ENCODE data around the gene SRSF10. TPM values are rescaled to one million over a fixed set of nuclear protein-coding genes. Genes with fewer than 3 reads are reported as not detected.
"Not testable (repeated sequence)": the region's sequence is repeated elsewhere in the genome, so short reads cannot be mapped to it uniquely, and the experiment has no call there.

The SRSF10 gene
- total RNA-seq, 1 donor = 316 TPM

DNA sequence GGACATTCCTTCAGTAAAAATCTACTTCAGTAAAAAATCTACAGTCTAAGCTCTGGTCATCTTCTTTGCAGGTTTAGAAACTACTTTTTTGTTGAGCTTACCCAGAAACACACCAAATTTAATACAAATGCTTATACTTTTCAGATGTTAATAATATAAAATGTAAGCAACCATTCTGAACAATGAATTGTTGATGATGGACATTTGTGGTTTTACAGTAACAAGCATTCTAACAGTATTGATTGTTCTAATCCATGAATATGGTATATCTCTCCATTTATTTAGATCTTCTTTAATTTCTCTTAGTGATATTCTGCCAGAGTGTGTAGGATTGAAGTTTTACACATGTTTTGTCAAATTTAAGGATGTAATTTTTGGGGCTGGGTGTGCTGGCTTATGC lies 27.0 kb upstream of the SRSF10 start:
- H3K4me1 ChIP-seq (ENCODE audit: insufficient read depth, low read length) = no peaks in the 10 kb centered on the region
- no peaks in the 10 kb centered on the region for H3K27me3 ChIP-seq (ENCODE audit: insufficient read depth, low read length)
- no peaks in the 10 kb centered on the region for H3K9me3 ChIP-seq (ENCODE audit: low read depth, low read length)
- H3K4me3 ChIP-seq (ENCODE audit: low read length) = no peak overlapping the region

- H3K4me1 ChIP-seq (ENCODE audit: insufficient read depth, low read length) = no peaks in the 10 kb centered on the region
- H3K27me3 ChIP-seq (ENCODE audit: insufficient read depth, low read length) = no peaks in the 10 kb centered on the region
- no peaks in the 10 kb centered on the region for H3K9me3 ChIP-seq (ENCODE audit: low read depth, low read length)
- no peak overlapping the region for H3K4me3 ChIP-seq (ENCODE audit: low read length)
Observed at GRCh38 chr1:24005163-24005562, 25.0 kb upstream of the SRSF10 start.

DNA sequence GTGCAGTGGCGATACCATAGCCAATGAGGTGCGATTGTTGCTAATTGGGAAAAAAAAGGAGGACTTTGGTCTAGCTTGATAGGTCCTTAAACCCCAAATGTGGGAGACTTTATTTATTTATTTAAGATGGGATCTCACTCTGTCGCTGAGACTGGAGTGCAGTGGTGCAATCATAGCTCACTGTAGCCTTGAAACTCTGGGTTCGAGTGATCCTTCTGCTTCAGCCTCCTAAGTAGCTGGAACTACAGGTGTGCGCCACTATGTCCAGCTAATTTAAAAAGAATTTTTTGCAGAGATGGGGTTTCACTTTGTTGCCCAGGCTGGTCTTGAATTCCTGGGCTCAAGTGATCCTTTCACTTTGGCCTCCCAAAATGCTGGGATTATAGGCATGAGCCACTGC lies 24.0 kb upstream of the SRSF10 start:
- Histone ChIP-seq H3K27me3 (ENCODE audit: insufficient read depth, low read length) (no peaks in the 10 kb centered on the region), H3K4me1 (ENCODE audit: insufficient read depth, low read length) (no peaks in the 10 kb centered on the region), H3K4me3 (ENCODE audit: low read length) (no peak overlapping the region)

DNA sequence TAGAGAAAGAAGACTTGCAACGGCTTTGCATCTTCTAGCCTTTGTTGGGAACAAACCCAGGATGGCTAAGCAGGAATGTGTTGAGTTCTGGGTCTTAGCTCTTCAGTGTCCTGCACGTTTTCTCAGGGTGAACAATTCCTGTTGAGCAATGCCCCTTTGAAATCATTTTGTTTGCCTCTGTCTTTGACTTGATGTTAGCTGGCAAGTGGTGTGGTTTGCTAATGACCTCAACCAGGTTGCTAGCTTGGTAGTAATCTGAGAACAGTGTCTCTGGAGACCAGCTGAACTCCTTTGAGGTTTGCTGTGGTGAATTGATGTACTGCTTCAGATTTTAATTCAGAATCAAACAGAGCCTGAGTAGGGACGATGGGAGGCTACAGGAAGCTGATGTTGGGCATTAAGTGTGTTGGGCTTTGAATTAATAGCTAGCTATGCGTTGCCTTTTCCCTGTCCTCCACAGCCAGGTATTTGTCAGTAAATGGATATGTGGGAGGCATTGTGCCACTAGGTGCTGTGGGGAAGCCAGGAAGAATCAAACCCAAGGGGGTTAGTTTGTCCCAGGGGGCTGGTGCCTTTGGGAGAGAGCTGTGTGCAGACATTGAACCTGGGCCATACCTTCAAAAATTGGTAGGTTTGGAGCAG lies 23.3 kb upstream of the SRSF10 start:
- Histone ChIP-seq H3K4me1 (ENCODE audit: insufficient read depth, low read length) (no peaks in the 10 kb centered on the region), H3K27me3 (ENCODE audit: insufficient read depth, low read length) (no peaks in the 10 kb centered on the region), H3K9me3 (ENCODE audit: low read depth, low read length) (no peaks in the 10 kb centered on the region), H3K4me3 (ENCODE audit: low read length) (no peak overlapping the region)

More for the DNA sequence above, 24.0 kb upstream of the SRSF10 start:
- no peaks in the 10 kb centered on the region for H3K9me3 ChIP-seq (ENCODE audit: low read depth, low read length)

DNA sequence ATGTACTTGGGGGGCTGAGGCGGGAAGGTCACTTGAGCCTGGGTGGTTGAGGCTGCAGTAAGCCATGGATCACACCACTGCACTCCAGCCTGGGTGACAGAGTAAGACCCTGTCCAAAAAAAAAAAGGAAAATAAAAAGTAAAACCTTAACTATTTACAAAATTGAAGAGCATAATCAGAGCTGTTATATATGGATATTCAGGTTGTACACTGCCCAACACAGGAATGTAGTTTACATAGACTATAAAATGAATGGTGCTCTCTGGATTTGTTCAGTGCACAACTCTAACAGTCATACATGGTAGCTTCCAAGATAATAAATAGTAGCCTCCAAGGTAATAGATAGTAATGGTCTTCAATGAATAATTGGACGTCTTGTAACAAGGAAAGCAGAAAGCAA lies 22.6 kb upstream of the SRSF10 start:
- Histone ChIP-seq H3K4me3 (ENCODE audit: low read length) (no peak overlapping the region), H3K4me1 (ENCODE audit: insufficient read depth, low read length) (no peaks in the 10 kb centered on the region), H3K9me3 (ENCODE audit: low read depth, low read length) (no peaks in the 10 kb centered on the region), H3K27me3 (ENCODE audit: insufficient read depth, low read length) (no peaks in the 10 kb centered on the region)

- H3K27me3 ChIP-seq (ENCODE audit: insufficient read depth, low read length) = no peaks in the 10 kb centered on the region
- H3K4me3 ChIP-seq (ENCODE audit: low read length) = no peak overlapping the region
- no peaks in the 10 kb centered on the region for H3K4me1 ChIP-seq (ENCODE audit: insufficient read depth, low read length)
- no peaks in the 10 kb centered on the region for H3K9me3 ChIP-seq (ENCODE audit: low read depth, low read length)
Observed at GRCh38 chr1:23999156-23999671, 19.1 kb upstream of the SRSF10 start.

- Histone ChIP-seq H3K27me3 (ENCODE audit: insufficient read depth, low read length) (no peaks in the 10 kb centered on the region), H3K4me1 (ENCODE audit: insufficient read depth, low read length) (no peaks in the 10 kb centered on the region), H3K4me3 (ENCODE audit: low read length) (no peak overlapping the region), H3K9me3 (ENCODE audit: low read depth, low read length) (no peaks in the 10 kb centered on the region)
Observed at GRCh38 chr1:23997812-23998211, 17.7 kb upstream of the SRSF10 start.

GRCh38 chr1:23996700-23997229 lies 16.6 kb upstream of the SRSF10 start:
- H3K27me3 ChIP-seq (ENCODE audit: insufficient read depth, low read length) = no peaks in the 10 kb centered on the region
- no peak overlapping the region for H3K4me3 ChIP-seq (ENCODE audit: low read length)
- H3K9me3 ChIP-seq (ENCODE audit: low read depth, low read length) = no peaks in the 10 kb centered on the region
- H3K4me1 ChIP-seq (ENCODE audit: insufficient read depth, low read length) = no peaks in the 10 kb centered on the region

GRCh38 chr1:23995431-23995837 lies 15.3 kb upstream of the SRSF10 start:
- no peaks in the 10 kb centered on the region for H3K4me1 ChIP-seq (ENCODE audit: insufficient read depth, low read length)
- H3K9me3 ChIP-seq (ENCODE audit: low read depth, low read length) = no peaks in the 10 kb centered on the region
- no peaks in the 10 kb centered on the region for H3K27me3 ChIP-seq (ENCODE audit: insufficient read depth, low read length)
- H3K4me3 ChIP-seq (ENCODE audit: low read length) = no peak overlapping the region

GRCh38 chr1:23992011-23992410 lies 11.9 kb upstream of the SRSF10 start:
- H3K4me1 ChIP-seq (ENCODE audit: insufficient read depth, low read length); H3K27me3 ChIP-seq (ENCODE audit: insufficient read depth, low read length); H3K4me3 ChIP-seq (ENCODE audit: low read length); H3K9me3 ChIP-seq (ENCODE audit: low read depth, low read length): not testable (repeated sequence)

DNA sequence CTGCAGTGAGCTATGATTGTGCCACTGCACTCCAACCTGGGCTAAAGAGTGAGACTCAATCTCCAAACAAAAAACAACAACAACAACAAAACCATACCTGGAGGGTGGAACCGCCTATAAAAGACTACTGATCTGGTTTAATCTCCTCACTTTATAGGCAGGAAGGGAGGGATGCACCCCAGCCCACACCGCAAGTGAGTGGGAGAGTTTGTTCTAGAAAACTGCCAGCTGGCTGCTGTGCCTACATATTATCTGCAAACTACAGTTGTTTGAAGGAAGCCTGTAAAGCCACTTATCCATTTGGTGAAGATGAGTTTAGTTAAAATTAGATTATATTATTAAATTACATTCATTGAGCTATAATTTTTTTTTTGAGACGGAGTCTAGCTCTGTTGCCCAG lies 9.1 kb upstream of the SRSF10 start:
- H3K9me3 ChIP-seq (ENCODE audit: low read depth, low read length) = no peaks in the 10 kb centered on the region
- H3K27me3 ChIP-seq (ENCODE audit: insufficient read depth, low read length) = no peaks in the 10 kb centered on the region

DNA sequence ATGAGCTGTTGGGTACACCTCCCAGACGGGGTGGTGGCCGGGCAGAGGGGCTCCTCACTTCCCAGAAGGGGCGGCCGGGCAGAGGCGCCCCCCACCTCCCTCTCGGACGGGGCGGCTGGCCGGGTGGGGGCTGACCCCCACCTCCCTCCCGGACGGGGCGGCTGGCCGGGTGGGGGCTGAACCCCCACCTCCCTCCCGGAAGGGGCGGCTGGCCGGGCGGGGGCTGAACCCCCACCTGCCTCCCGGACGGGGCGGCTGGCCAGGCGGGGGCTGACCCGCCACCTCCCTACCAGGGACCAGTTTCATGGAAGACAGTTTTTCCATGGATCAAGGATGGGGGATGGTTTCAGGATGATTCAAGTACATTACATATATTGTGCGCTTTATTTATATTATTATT lies 6.9 kb upstream of the SRSF10 start:
- H3K4me3 ChIP-seq (ENCODE audit: low read length); H3K4me1 ChIP-seq (ENCODE audit: insufficient read depth, low read length); H3K27me3 ChIP-seq (ENCODE audit: insufficient read depth, low read length); H3K9me3 ChIP-seq (ENCODE audit: low read depth, low read length): not testable (repeated sequence)

More for the DNA sequence above, 9.1 kb upstream of the SRSF10 start:
- H3K4me1 ChIP-seq (ENCODE audit: insufficient read depth, low read length) = no peaks in the 10 kb centered on the region
- no peak overlapping the region for H3K4me3 ChIP-seq (ENCODE audit: low read length)

- Histone ChIP-seq H3K9me3 (ENCODE audit: low read depth, low read length) (no peaks in the 10 kb centered on the region), H3K4me3 (ENCODE audit: low read length) (no peak overlapping the region), H3K27me3 (ENCODE audit: insufficient read depth, low read length) (no peaks in the 10 kb centered on the region), H3K4me1 (ENCODE audit: insufficient read depth, low read length) (peaks cover 9% of the 10 kb centered on the region)
Observed at GRCh38 chr1:23984417-23985186, 4.5 kb upstream of the SRSF10 start.

DNA sequence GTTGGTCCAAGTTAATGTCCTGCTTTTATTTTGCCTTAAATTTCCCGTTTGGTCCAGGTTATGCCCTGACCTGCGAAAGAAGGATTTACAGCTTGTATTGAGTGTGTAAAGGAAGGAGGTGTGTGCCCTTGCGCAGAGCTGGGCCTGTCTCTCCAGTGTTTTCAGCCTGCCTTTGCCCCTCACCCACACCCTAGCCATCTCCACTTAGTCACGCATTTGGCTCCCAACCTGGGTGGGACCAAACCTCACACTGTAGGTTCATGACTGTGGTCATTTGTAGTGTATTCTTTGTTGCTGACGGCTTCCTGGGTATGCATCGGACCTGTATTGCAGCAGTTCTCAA lies 572 bp upstream of the SRSF10 start:
- Histone ChIP-seq H3K9me3 (ENCODE audit: low read depth, low read length) (no peaks in the 10 kb centered on the region), H3K4me3 (ENCODE audit: low read length) (peak overlapping the region; percentile 92), H3K4me1 (ENCODE audit: insufficient read depth, low read length) (peaks cover 33% of the 10 kb centered on the region), H3K27me3 (ENCODE audit: insufficient read depth, low read length) (no peaks in the 10 kb centered on the region)

GRCh38 chr1:23979387-23979880 lies 693 bp downstream of the SRSF10 start:
- Histone ChIP-seq H3K9me3 (ENCODE audit: low read depth, low read length) (no peaks in the 10 kb centered on the region), H3K4me1 (ENCODE audit: insufficient read depth, low read length) (peaks cover 33% of the 10 kb centered on the region), H3K27me3 (ENCODE audit: insufficient read depth, low read length) (no peaks in the 10 kb centered on the region), H3K4me3 (ENCODE audit: low read length) (peak overlapping the region; percentile 92)

Measured in mononuclear cell (primary cell).